GM18505 (cell line): ENCODE data around the gene NFIC.
"Not testable (repeated sequence)": the region's sequence is repeated elsewhere in the genome, so short reads cannot be mapped to it uniquely, and the experiment has no call there.

Experiments used
- ATAC-seq: cut with Tn5 transposase; IDR thresholded peaks from one replicate; pipeline ENCODE4 v1.9.1; 2021; ENCODE audit not compliant: unreplicated experiment
- POLR2A ChIP-seq: IDR thresholded peaks from 4 replicates; pipeline ENCODE4 v1.6.1; 2011; ENCODE audit warnings: borderline replicate concordance; ENCODE audit not compliant: insufficient read depth, insufficient read length; ENCODE audit errors: extremely low read depth

NFIC gene

GRCh38 chr19:3345850-3346460 lies 20.4 kb upstream of the NFIC start:
- TF ChIP-seq POLR2A = no peak
- ATAC-seq = no peak

- TF ChIP-seq POLR2A = no peak
- ATAC-seq = no peak
These were observed 19.6 kb upstream of the NFIC start for GRCh38 chr19:3346677-3347353.

GRCh38 chr19:3348042-3348441 lies 18.3 kb upstream of the NFIC start:
- ATAC-seq = no peak
- TF ChIP-seq POLR2A = no peak

GRCh38 chr19:3348469-3348868 lies 17.9 kb upstream of the NFIC start:
- not testable (repeated sequence) for ATAC-seq

GRCh38 chr19:3350014-3350663 lies 16.2 kb upstream of the NFIC start:
- no peak for ATAC-seq

GRCh38 chr19:3351702-3352447 lies 14.5 kb upstream of the NFIC start:
- no peak for ATAC-seq
- no peak for TF ChIP-seq POLR2A

More at GRCh38 chr19:3350014-3350663, 16.2 kb upstream of the NFIC start:
- TF ChIP-seq POLR2A = no peak

- no peak for ATAC-seq
- TF ChIP-seq POLR2A = no peak
These were observed 12.9 kb upstream of the NFIC start for GRCh38 chr19:3353493-3353892.

GRCh38 chr19:3356805-3357204 lies 9.6 kb upstream of the NFIC start:
- ATAC-seq = no peak
- TF ChIP-seq POLR2A = no peak

- TF ChIP-seq POLR2A = no peak
- ATAC-seq = no peak
These were observed 9.0 kb upstream of the NFIC start for GRCh38 chr19:3357271-3357991.

GRCh38 chr19:3357992-3358688 lies 8.2 kb upstream of the NFIC start:
- no peak for TF ChIP-seq POLR2A
- ATAC-seq = no peak

- ATAC-seq = no peak
- TF ChIP-seq POLR2A = no peak
These were observed 7.7 kb upstream of the NFIC start for GRCh38 chr19:3358689-3359014.

GRCh38 chr19:3359015-3359918 lies 7.1 kb upstream of the NFIC start:
- TF ChIP-seq POLR2A = peak; percentile 20
- no peak for ATAC-seq

- ATAC-seq = no peak
These were observed 6.4 kb upstream of the NFIC start for GRCh38 chr19:3359919-3360420.

More at GRCh38 chr19:3359919-3360420, 6.4 kb upstream of the NFIC start:
- no peak for TF ChIP-seq POLR2A
